ENCODE data around the gene TAS2R50.

Gene TAS2R50

DNA sequence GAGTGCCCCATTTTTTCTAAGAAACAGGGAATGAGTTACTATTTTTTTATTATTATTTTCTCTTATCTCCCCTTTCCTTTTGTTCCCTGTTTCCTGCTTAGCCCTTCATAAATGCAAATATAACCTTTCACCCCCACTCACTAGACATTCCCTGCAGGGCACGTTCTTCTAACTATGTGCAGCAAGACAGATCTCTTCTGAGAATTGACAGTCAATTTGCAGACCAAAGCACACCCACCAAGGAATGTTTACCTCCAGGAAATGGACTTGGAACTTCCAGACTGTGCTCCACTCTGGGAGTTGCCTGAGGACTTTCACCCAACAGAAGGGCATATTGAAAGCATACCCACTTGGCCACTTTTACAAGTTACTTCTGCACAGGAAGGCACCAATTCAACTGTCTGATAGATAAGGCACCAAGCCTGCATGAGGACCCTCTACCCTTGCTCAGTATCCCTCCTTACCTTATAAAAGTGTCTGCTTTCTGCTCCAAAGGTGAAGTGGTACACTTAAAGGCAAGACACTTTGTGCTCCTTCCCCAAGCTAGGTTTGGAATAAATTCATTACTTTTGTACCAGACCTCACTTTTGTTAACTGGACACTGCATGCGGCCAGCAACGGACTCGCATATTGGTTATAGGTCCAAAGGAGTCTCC, 29.2 kb upstream of the TAS2R50 start:
- no peak for DNase-seq (ENCODE audit: low read depth)
- in situ Hi-C loops (cut with HindIII; ENCODE audit: low sequenced_read_pairs), result no loop called here
- TF ChIP-seq, protein P1, sequence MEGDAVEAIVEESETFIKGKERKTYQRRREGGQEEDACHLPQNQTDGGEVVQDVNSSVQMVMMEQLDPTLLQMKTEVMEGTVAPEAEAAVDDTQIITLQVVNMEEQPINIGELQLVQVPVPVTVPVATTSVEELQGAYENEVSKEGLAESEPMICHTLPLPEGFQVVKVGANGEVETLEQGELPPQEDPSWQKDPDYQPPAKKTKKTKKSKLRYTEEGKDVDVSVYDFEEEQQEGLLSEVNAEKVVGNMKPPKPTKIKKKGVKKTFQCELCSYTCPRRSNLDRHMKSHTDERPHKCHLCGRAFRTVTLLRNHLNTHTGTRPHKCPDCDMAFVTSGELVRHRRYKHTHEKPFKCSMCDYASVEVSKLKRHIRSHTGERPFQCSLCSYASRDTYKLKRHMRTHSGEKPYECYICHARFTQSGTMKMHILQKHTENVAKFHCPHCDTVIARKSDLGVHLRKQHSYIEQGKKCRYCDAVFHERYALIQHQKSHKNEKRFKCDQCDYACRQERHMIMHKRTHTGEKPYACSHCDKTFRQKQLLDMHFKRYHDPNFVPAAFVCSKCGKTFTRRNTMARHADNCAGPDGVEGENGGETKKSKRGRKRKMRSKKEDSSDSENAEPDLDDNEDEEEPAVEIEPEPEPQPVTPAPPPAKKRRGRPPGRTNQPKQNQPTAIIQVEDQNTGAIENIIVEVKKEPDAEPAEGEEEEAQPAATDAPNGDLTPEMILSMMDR (IDR thresholded peaks at IDR 0.05; ENCODE audit: low read depth, low read length, missing control alignments), result no peak
- no peak overlapping the region for H3K4me3 ChIP-seq (ENCODE audit: low read depth, low read length)

DNA sequence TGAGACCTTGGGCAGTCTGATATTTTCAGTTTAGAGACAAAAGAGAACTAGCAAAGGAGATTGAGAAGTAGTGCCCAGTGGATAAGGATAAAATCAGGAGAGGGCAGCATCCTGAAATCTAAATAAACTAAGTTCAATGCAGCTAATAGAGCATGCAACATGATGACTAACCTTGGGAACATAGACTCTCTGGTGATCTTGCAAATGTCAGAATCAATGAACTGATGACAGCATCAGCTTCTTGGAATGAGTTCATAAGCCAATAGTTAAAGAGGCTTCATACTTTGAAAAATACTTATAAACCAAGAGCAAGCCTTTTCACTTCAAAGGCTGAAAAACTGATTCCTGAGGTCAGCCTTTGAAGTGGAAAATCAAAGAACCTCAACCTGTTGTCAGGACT, 27.5 kb upstream of the TAS2R50 start:
- in situ Hi-C loops (cut with HindIII; ENCODE audit: low sequenced_read_pairs), result no loop called here
- no peak for DNase-seq (ENCODE audit: low read depth)
- TF ChIP-seq, protein P1 (IDR thresholded peaks at IDR 0.05; ENCODE audit: low read depth, low read length, missing control alignments), result no peak
- no peak overlapping the region for H3K4me3 ChIP-seq (ENCODE audit: low read depth, low read length)

DNA sequence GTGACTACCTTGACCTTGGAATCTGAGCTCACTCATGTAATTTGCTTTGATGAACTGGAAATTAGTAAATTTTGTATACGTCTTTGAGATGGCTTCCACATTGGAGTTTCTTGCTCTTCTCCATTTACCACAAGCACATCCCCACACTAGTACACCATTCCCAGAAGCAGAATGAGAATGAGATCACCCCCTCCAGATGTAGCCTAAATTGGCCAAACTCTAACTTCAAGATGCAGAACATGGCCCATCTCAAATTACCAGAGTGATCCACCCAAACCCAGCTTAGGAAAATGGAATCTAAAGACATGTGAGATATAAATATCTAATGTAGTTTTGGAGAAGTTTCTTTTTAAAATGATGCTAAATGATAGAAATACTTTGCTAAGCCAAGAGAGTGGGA, 20.9 kb upstream of the TAS2R50 start:
- no peak for DNase-seq (ENCODE audit: low read depth)
- in situ Hi-C loops (cut with HindIII; ENCODE audit: low sequenced_read_pairs), result no loop called here

DNA sequence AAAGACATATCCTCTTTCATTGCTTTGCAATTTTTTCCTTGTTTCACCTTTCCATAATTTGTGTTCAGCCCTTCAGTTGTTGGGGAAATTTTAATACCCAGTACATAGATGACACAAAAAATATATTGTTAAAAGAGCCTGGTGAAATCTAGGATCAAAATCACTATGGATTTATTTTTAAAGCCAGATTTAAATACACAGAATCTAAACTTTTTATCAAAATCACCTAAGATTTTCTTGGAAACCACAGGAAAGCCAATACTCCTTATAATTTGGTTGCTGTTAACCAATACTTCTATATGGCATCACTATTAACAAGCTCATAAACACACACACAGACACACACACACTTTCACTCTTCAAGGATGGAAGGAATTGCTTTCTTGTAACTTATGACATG, 11.5 kb upstream of the TAS2R50 start, which contains the start of gene TAS2R20:
Gene TAS2R20, minus strand, starts transcription at position 101 of the 400 bp plus-strand sequence. CDS start 429 bp downstream, outside the sequence.
- no peak for DNase-seq (ENCODE audit: low read depth)
- no peak within 1 kb of the TSS for H3K4me3 ChIP-seq (ENCODE audit: low read depth, low read length)
- TF ChIP-seq, protein P1 (IDR thresholded peaks at IDR 0.05; ENCODE audit: low read depth, low read length, missing control alignments), result no peak
- in situ Hi-C loops (cut with HindIII; ENCODE audit: low sequenced_read_pairs), result no loop called here

More for the DNA sequence above, 20.9 kb upstream of the TAS2R50 start:
- H3K4me3 ChIP-seq (ENCODE audit: low read depth, low read length), result no peak overlapping the region
- TF ChIP-seq, protein P1 (IDR thresholded peaks at IDR 0.05; ENCODE audit: low read depth, low read length, missing control alignments), result no peak

DNA sequence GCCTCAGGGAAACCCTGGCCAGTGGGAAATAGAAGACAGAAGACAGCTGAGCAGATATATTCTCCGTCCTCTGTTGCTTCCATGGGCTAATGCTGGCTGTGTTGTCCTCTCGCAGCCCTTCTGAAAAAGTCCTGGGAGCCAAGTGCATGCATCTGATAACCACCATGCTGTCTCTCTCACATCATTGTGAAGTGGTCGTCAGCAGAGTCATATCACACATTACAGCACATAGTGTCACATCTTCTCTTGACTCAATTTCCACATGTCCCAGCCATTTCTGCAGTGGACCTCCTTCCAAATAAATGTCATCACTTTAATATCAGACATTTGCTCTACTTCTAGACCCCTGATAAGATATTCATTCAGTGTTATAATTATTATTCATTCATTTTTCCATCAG, 7.6 kb upstream of the TAS2R50 start:
- no peak overlapping the region for H3K4me3 ChIP-seq (ENCODE audit: low read depth, low read length)
- no peak for DNase-seq (ENCODE audit: low read depth)
- TF ChIP-seq, protein P1 (IDR thresholded peaks at IDR 0.05; ENCODE audit: low read depth, low read length, missing control alignments), result no peak
- in situ Hi-C loops (cut with HindIII; ENCODE audit: low sequenced_read_pairs), result no loop called here

DNA sequence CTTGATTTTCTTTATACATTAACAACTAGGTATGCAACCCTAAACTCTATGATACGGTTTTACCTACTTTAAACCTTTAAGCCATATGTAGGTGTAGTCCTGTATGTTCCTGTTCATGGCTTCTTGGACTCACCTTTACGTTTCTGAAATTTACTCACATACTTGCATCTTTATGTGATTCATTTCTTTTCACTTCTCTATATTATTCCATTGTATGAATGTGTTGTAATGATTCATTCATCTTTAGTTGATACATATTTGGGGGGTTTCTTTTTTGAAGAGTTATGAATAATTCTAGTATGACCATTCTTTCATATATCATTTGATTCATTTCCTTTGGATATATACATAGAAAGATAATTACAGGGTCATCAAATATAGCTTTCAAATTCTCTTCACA, 2.4 kb upstream of the TAS2R50 start:
- DNase-seq (ENCODE audit: low read depth), result no peak
- H3K4me3 ChIP-seq (ENCODE audit: low read depth, low read length), result no peak overlapping the region
- TF ChIP-seq, protein P1 (IDR thresholded peaks at IDR 0.05; ENCODE audit: low read depth, low read length, missing control alignments), result no peak
- in situ Hi-C loops (cut with HindIII; ENCODE audit: low sequenced_read_pairs), result no loop called here
